ENCODE measurements around the gene CCSER1.

The CCSER1 gene

DNA sequence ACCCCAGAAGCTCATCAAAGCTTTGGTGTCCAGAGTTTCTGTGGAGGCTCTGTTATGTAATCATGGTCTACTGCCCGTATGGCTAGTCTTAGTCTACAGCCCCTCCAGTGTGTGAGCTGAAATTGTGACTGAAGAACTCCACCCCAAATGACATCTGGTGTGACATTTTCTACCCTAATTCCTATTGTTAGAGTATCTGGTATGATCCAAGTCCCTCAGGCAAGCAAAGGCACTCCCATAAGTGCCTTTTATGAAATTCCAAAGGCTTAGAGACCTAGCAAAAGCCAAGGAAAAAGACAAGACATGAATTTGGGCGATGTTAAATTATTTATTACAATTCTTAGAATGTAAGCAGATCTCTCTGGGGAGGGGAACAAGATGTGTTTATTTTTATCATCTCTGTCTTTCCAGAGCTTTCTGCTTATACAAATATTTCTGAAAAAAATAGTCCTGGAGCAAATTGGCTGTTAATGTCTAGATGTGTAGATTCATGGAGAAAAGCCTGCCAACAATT lies 417.4 kb downstream of the CCSER1 start:
- TF ChIP-seq, protein P1, sequence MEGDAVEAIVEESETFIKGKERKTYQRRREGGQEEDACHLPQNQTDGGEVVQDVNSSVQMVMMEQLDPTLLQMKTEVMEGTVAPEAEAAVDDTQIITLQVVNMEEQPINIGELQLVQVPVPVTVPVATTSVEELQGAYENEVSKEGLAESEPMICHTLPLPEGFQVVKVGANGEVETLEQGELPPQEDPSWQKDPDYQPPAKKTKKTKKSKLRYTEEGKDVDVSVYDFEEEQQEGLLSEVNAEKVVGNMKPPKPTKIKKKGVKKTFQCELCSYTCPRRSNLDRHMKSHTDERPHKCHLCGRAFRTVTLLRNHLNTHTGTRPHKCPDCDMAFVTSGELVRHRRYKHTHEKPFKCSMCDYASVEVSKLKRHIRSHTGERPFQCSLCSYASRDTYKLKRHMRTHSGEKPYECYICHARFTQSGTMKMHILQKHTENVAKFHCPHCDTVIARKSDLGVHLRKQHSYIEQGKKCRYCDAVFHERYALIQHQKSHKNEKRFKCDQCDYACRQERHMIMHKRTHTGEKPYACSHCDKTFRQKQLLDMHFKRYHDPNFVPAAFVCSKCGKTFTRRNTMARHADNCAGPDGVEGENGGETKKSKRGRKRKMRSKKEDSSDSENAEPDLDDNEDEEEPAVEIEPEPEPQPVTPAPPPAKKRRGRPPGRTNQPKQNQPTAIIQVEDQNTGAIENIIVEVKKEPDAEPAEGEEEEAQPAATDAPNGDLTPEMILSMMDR (IDR thresholded peaks at IDR 0.05; ENCODE audit: borderline replicate concordance, insufficient read depth, low read depth, low read length): no peak
- no peak overlapping the region for H3K4me3 ChIP-seq (ENCODE audit: low read depth, low read length)

DNA sequence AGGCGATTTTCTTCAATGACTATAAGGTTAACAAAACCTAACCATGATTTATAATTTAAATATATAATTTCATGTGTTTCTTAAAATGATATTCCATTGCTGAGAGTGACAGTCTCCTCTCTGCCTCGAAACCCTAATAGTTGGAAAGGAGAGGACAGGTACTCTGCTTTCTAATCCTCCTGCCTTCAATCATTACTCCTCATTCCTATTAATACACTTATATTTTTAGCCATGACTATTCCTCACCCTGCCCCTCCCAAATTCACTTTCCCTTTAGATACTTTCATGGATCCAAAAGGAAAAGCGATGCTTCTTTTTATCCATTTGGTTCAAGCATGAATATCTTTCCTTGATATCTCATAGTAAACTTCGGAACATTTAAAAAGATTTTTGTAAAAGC lies 418.2 kb downstream of the CCSER1 start:
- TF ChIP-seq, protein P1 (IDR thresholded peaks at IDR 0.05; ENCODE audit: borderline replicate concordance, insufficient read depth, low read depth, low read length): no peak
- H3K4me3 ChIP-seq (ENCODE audit: low read depth, low read length): no peak overlapping the region

DNA sequence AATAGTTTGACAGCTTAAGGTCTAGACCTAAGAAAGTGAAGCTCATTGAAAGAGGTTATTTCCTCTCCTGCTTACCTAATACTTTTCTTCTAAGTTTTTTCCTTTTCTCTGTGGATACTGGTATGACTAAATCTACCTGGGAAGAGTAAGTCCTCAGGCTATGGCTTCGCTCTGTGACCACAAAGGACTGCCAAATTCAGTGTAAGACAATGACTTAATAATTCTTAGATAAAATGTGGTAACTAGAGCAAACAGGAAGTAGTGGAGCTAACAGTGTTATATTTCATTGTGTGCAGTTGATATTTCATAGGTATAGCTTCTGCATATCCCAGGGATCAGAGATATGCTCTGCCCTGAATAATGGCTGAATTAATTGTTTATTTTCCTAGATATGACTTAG lies 418.9 kb downstream of the CCSER1 start:
- no peak overlapping the region for H3K4me3 ChIP-seq (ENCODE audit: low read depth, low read length)
- TF ChIP-seq, protein P1 (IDR thresholded peaks at IDR 0.05; ENCODE audit: borderline replicate concordance, insufficient read depth, low read depth, low read length): no peak

DNA sequence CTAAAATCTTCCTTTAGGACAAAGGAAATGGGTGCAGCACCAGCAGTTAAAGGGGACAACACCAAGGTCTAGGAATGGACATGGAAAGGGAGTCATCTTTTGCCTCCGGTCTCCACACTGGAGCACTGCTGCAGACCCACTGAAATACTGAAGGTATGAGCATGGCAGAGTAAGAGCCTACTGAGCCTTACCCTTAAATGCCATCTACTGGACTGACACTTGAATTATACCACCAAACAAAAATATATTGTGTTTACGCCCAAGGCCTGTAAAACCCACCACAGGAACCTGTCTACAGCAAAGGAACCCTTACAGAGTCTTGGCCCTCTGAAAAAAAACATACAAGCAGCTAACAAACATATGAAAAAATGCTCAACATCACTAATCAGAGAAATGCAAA lies 443.4 kb downstream of the CCSER1 start:
- H3K4me3 ChIP-seq (ENCODE audit: low read depth, low read length): no peak overlapping the region
- TF ChIP-seq, protein P1 (IDR thresholded peaks at IDR 0.05; ENCODE audit: borderline replicate concordance, insufficient read depth, low read depth, low read length): no peak

DNA sequence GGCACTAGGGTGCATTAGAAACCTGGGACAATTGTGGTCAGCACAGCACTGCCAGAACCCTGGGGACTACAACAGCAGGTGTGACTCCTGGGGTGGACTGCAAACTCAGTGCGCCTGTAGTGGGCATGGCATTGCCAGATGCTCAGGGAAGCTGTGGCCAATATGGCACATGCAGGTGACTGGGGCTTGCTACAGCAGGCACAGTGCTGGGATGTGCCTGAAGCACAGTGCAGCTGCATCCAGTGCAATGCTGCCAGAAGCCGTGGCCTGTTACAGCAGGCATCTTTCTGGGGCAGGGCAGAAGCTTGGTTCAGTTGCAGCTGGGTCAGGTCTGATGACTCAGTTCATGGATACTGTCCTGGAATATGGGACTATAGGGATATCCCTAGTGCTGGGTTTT lies 445.8 kb downstream of the CCSER1 start:
- TF ChIP-seq, protein P1 (IDR thresholded peaks at IDR 0.05; ENCODE audit: borderline replicate concordance, insufficient read depth, low read depth, low read length): no peak
- no peak overlapping the region for H3K4me3 ChIP-seq (ENCODE audit: low read depth, low read length)

DNA sequence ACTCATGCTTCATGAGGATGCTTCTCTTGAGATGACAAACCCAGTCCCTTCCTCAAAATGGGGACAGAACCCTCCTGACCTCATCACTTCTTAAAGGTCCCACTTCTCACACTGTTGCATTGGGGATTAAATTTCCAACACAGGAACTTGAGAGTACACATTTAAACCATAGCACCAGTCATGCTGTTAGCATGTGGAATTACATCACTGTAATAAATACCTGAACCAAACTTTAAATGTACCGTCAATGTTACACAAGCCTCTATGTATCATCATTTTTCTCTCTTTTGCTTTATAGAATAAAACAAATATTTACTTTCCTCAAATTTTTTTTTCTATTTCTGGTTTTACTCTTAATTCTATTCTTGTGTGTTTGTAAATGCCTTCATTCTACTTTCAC lies 448.2 kb downstream of the CCSER1 start:
- TF ChIP-seq, protein P1 (IDR thresholded peaks at IDR 0.05; ENCODE audit: borderline replicate concordance, insufficient read depth, low read depth, low read length): no peak
- H3K4me3 ChIP-seq (ENCODE audit: low read depth, low read length): no peak overlapping the region

DNA sequence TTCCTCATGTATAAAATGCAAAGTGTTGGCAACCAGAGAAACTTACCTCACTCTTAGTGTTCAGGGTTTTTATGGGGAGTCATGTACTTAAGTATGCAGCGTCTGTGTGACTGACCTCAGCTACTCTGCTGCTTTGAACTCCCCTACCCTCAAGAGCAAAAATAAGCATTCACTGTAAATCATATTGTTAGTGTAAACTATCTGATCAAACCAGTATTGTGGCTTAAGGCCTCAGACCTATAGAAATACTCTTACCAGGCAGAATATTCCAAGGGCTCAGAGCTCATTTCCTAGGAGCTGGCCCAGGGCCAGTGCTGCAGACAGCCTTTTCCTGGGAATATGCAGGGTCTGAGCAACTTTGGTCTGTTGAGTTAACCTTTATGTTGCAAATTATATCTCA lies 453.1 kb downstream of the CCSER1 start:
- TF ChIP-seq, protein P1 (IDR thresholded peaks at IDR 0.05; ENCODE audit: borderline replicate concordance, insufficient read depth, low read depth, low read length): no peak
- no peak overlapping the region for H3K4me3 ChIP-seq (ENCODE audit: low read depth, low read length)

Measured in GM12875 (cell line).